SJSA1 (cell line): ENCODE measurements around the gene HIPK2. TPM values are rescaled to one million over a fixed set of nuclear protein-coding genes. Genes with fewer than 3 reads are reported as not detected.
A peak's percentile ranks its signal among the peaks of the same experiment; 100 is the strongest.

Experiments used
- DNase-seq, 2 experiments: peaks; one replicate each; pipeline ENCODE4 v3.0.0-alpha.2; 2015 to 2020; ENCODE audit warnings: low spot score in 2 of 2, low read depth in 1 of 2
- H3K27ac ChIP-seq: fragments of 250-450 bp; sonication (Bioruptor Pico); 2 replicates; pipeline ENCODE4 v1.5.1; 2020; ENCODE audit warnings: mild to moderate bottlenecking, moderate library complexity
- H3K27me3 ChIP-seq: fragments of 250-450 bp; sonication (Bioruptor Pico); replicated peaks from 2 replicates; pipeline ENCODE4 v1.5.1; 2020; ENCODE audit warnings: mild to moderate bottlenecking, moderate library complexity
- H3K36me3 ChIP-seq: fragments of 250-450 bp; sonication (Bioruptor Pico); 2 replicates; pipeline ENCODE4 v1.5.1; 2020; ENCODE audit warnings: mild to moderate bottlenecking
- H3K4me1 ChIP-seq: fragments of 250-450 bp; sonication (Bioruptor Pico); replicated peaks from 2 replicates; pipeline ENCODE4 v1.6.1; 2021; ENCODE audit warnings: mild to moderate bottlenecking
- H3K4me3 ChIP-seq: fragments of 250-450 bp; sonication (Bioruptor Pico); 2 replicates; pipeline ENCODE4 v1.5.1; 2020; ENCODE audit warnings: mild to moderate bottlenecking
- H3K9me3 ChIP-seq: fragments of 250-450 bp; sonication (Bioruptor Pico); replicated peaks from 2 replicates; pipeline ENCODE4 v1.5.1; 2020; ENCODE audit warnings: mild to moderate bottlenecking
- total RNA-seq: library from RNA; depleted of rRNA; stranded (reverse); fragments of >200 nt; shearing (Covaris generic); gene quantifications from 2 replicates; pipeline ENCODE4 v1.2.3, GENCODE V29; 2014

Gene HIPK2
- total RNA-seq, 1 experiment from 2014 or later = 10.9 TPM

DNA sequence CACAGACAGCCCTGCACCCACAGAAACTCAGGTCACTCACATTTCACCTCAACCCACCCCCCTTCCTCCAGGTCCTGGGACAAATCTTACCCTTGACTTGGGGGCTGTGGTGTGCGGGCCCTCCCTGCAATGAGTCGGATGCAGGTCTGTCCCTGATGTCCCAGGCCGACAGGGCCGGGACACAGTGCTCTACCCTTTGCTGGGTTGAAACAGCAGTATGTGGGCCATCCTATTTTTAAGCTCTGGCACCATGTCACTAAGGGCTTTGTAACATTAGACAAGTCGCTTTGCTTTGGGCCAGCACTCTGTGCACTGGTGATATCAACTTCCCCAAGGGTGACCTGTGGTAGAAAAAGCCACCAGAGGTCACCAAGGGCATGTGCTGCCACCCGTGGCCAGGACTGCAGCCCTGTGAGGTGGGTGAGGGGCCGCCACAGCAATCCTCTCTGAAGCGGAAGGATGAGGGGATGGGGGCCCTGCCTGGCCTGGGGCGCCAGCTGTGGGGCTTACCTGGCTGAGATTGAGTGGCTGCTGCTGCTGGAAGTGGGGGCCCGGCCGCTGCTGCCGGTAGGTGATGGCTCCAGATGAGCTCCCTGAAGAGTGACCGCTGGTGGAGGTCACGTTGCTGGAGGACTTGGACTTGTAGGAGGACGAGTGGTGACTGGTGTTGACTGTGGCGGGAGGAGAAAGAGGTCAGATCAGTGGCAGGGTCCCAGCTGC is 203.0 kb downstream of the HIPK2 start:
- H3K27me3 ChIP-seq = no peaks in the 10 kb centered on the region
- H3K27ac ChIP-seq = no peak overlapping the region
- no peak overlapping the region for H3K4me3 ChIP-seq
- H3K36me3 ChIP-seq = peaks cover 28% of the 10 kb centered on the region
- no peak for DNase-seq
- H3K4me1 ChIP-seq = no peaks in the 10 kb centered on the region
- H3K9me3 ChIP-seq = no peaks in the 10 kb centered on the region

DNA sequence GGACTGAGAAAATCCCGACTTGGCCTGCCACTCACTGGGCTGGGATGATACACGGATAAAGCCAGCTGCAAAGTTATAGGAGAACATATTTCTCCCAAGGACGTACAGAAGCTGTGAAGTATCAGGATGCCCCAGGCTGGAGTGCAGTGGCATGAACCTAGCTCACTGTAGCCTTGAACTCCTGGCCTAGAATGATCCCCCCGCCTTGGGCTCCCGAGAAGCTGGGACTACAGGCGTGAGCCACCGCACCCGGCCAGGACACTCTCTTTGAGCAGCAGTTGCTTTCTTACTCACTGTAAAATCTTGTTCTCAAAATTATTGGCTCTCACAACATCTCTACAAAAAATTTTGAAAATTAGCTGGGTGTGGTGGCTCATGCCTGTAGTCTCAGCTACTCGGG is 203.9 kb downstream of the HIPK2 start:
- H3K4me1 ChIP-seq = no peaks in the 10 kb centered on the region
- H3K9me3 ChIP-seq = no peaks in the 10 kb centered on the region
- no peaks in the 10 kb centered on the region for H3K27me3 ChIP-seq
- H3K4me3 ChIP-seq = no peak overlapping the region
- H3K36me3 ChIP-seq = peaks cover 24% of the 10 kb centered on the region
- DNase-seq = peak in 1 of 2 experiments; percentile 14
- H3K27ac ChIP-seq = no peak overlapping the region

DNA sequence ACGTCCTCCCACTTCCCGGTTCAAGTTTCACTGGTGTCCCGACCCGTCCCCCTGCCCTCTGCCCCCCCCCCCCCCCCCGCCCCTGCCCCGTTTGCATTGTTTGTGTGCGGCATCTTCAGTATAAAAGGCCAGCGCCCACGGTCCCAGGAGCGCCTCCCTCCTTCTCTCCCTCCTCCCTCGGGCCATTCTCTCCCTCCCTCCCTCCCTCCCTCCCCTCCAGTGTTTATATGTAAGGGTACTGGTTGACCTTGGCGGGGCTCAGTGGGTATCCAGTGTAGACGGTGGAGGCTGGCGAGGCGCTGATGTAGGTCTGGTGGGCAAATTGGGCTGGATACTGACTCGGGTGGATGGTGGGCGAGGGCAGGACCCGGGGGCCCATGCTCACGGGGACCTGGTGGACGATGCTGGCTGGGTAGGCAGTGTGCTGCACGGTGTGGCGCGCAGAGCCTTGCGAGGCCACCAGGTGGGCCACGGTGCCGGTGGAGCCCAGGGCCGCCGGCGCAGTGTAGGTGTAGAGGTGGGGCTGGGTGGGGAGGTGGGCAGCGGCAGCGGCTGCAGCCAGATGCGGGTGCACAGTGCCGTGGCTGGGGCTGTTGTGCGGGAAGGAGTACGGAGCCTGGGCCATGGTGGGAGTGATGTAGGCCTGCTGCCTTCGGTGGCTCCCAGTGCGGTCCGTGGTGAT is 205.0 kb downstream of the HIPK2 start:
- DNase-seq = peak in 1 of 2 experiments; percentile 37
- H3K9me3 ChIP-seq = no peaks in the 10 kb centered on the region
- H3K27me3 ChIP-seq = no peaks in the 10 kb centered on the region
- H3K4me1 ChIP-seq = no peaks in the 10 kb centered on the region
- H3K36me3 ChIP-seq = peaks cover 25% of the 10 kb centered on the region
- H3K4me3 ChIP-seq = no peak overlapping the region
- H3K27ac ChIP-seq = no peak overlapping the region

DNA sequence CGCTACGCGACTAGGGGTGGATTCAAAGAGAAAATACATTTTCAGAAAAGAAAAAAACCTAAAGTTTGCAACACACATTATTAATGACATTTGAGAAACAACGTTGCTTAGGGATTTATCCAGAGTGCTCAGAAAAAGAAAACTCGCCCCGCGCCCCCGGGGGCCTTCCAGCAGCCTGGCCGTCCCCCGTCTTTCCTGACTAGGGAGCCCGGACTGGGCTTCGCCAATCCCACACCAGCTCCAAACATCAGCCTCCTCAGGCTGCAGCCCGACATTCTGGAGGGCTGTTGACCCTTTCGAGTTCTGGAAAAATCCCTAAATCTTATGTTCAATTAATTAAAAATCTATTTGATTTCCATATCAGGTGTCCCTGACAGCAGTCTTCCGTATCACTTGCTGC is 205.7 kb downstream of the HIPK2 start:
- Histone ChIP-seq H3K9me3 (no peaks in the 10 kb centered on the region), H3K36me3 (peaks cover 25% of the 10 kb centered on the region), H3K27me3 (no peaks in the 10 kb centered on the region)

DNA sequence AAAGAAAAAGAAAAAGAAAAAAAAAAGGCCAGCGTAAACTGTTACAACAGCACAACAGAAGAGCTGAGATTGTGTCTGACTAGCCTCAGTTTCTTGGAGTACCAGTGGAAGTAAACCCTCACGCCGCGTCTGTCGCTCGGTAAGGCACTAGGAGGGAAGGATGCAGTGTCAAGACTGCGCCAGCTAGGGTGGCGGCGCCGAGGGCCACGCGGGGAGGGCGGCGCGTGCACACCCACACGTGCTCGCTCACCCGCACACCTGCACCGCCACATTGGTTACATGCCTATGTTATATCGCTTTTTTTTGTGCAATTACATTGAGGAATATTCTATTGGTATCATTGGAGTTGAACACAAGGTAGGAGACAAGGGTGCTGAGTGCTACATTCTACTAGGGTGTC is 206.1 kb downstream of the HIPK2 start:
- no peak for DNase-seq
- no peak overlapping the region for H3K4me3 ChIP-seq
- H3K36me3 ChIP-seq = peaks cover 25% of the 10 kb centered on the region
- no peaks in the 10 kb centered on the region for H3K27me3 ChIP-seq
- H3K27ac ChIP-seq = no peak overlapping the region
- no peaks in the 10 kb centered on the region for H3K4me1 ChIP-seq
- no peaks in the 10 kb centered on the region for H3K9me3 ChIP-seq

More for the DNA sequence above, 205.7 kb downstream of the HIPK2 start:
- H3K4me1 ChIP-seq = no peaks in the 10 kb centered on the region
- H3K27ac ChIP-seq = no peak overlapping the region
- DNase-seq = no peak
- no peak overlapping the region for H3K4me3 ChIP-seq

DNA sequence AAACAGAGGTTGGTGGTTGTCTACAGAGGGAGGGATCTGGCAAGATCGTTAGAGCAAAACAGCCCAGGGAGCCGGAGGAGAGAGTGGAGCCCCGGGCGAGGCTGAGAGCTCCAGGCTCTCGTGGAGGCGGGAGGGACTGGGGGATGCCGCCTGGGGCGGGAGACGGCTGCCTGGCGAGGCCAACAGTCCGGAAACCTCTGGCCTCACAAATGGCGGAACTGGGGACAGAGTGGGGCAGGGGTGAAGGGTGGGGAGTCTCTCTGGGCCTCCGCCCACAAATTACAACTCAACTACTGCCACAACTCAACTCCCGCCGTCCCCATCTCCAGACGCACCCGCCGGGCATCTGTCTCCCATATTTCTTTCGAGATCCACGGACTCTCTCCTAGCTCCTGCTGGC is 206.6 kb downstream of the HIPK2 start:
- no peak for DNase-seq
- peaks cover 25% of the 10 kb centered on the region for H3K36me3 ChIP-seq
- H3K4me1 ChIP-seq = no peaks in the 10 kb centered on the region
- H3K4me3 ChIP-seq = no peak overlapping the region
- H3K27ac ChIP-seq = no peak overlapping the region
- no peaks in the 10 kb centered on the region for H3K27me3 ChIP-seq
- H3K9me3 ChIP-seq = no peaks in the 10 kb centered on the region

DNA sequence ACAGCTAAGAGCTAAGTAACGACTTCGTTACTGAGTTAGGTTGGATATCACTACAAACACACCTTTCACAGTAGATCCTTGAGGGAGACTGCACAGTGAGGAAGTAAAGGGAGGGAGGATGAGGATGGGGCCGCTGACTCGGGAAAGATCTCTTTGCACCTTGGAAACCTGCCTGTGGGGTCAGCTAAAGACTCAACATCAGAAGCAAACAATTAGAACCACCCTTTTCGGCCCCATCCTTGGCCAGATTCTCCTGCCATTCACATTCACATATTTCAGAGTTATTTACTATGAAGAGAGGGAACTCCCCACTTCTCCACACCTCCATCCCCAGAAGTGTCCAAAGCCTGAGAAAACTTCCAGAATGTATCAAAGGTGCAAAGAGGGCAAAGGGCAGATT is 207.2 kb downstream of the HIPK2 start:
- H3K36me3 ChIP-seq = peaks cover 22% of the 10 kb centered on the region
- no peak overlapping the region for H3K4me3 ChIP-seq
- H3K4me1 ChIP-seq = no peaks in the 10 kb centered on the region
- no peak overlapping the region for H3K27ac ChIP-seq
- DNase-seq = no peak
- H3K9me3 ChIP-seq = no peaks in the 10 kb centered on the region
- no peaks in the 10 kb centered on the region for H3K27me3 ChIP-seq

DNA sequence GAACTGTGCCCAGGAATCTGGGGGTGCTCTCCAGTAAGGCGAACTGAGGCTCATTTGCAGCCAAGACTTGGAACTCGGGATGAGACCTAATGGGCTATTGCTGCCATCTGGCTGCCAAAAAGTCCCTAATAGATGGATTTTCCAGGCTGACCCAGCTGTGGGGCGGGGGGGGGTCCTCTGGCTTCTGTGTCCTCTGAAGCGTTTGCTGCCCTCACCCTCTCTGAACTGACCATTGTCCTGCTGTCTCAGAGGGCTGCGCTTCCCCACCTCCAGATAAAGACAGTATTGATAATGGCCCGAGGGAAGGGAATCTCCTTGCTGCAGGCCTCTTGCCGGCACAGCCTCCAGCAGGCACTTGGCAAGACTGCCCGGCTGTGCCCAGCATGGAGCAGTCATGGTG is 207.7 kb downstream of the HIPK2 start:
- no peak for DNase-seq
- H3K9me3 ChIP-seq = no peaks in the 10 kb centered on the region
- H3K27me3 ChIP-seq = no peaks in the 10 kb centered on the region
- H3K36me3 ChIP-seq = peaks cover 17% of the 10 kb centered on the region
- H3K27ac ChIP-seq = no peak overlapping the region
- H3K4me3 ChIP-seq = no peak overlapping the region
- no peaks in the 10 kb centered on the region for H3K4me1 ChIP-seq

DNA sequence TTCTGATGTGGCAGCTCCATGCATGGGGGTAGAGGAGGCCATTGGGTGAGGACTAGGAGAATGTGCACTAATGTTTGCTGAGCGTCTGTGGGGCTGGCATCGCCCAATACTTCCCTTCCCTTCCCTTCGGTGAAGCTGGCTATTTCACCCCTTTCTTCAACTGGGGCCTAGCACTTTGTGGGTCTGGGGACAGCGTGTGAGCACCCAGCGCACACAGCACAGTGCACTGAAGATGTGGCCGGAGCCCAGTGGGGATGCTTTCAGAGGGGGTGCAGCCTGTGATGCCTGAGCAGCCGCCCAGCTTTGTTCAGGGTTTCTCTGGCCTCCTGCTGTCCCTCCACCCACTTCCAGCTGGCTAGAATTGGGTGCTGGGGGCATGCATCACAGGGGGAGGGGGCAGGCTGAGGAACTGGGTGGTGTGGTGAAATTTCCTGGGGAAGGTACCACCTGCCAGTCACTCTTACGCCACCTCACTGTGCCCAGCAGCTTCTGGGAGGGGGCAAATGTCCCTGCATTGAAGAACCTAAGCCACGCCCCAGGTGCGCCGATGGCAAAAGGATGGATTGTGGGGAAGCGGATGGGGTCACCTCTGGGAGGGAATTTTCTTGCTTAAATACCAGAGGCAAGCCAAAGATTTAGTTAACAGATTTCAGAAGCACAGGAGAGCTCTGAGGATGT is 208.8 kb downstream of the HIPK2 start:
- peaks cover 8% of the 10 kb centered on the region for H3K36me3 ChIP-seq
- no peak overlapping the region for H3K4me3 ChIP-seq
- H3K27me3 ChIP-seq = no peaks in the 10 kb centered on the region
- H3K27ac ChIP-seq = no peak overlapping the region
- no peaks in the 10 kb centered on the region for H3K4me1 ChIP-seq
- H3K9me3 ChIP-seq = no peaks in the 10 kb centered on the region
- no peak for DNase-seq

DNA sequence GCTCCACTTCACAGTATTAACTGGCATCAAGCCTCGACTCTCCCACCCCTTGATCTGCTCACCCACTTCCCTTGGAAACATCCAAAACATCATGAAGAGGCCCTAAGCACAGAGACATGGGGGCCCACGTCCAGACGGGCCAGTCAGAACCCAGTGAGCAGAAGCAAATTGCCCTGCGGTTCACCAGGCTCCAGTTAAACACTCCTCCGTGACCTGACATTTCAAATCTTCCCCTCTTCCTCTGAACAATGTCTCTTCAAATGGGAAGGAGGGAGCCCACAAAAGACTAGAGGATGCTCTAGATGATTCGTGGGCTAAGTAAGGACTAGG is 209.5 kb downstream of the HIPK2 start:
- no peak for DNase-seq
- H3K9me3 ChIP-seq = no peaks in the 10 kb centered on the region
- no peak overlapping the region for H3K27ac ChIP-seq
- H3K27me3 ChIP-seq = no peaks in the 10 kb centered on the region
- H3K36me3 ChIP-seq = peaks cover 8% of the 10 kb centered on the region
- no peaks in the 10 kb centered on the region for H3K4me1 ChIP-seq
- no peak overlapping the region for H3K4me3 ChIP-seq

DNA sequence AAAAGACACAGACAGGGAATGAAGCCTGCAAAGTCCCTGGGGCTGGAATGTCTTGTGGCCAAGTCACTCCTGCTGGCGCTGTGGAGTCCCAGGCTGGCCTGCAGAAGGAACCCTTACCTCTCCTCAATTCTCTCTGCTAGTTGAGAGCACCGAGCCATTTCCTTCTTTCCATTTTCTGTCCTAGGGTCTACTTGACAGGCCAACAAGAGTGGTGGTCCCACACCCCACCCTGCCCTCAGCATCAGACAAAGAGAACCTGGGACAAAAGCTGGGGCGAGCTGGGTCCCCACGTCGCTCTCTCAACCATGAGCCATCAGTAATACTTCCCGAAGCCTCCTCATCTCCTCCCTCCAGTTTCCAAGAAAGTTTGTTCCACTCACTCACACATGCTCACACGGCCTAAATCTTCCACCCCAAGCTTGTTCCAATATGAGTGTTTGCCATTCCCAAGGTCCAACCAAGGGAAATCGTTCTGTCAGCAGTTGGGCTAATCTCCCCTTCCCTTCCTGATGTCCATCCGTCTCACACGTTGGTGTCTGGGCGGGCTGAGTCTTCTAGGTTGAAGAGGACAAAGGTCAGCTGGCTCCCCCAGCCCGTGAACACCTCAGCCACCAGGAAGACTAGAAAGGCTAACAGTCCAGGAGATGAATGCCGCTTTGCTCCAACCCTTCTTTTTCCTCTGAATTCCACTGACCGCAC is 210.0 kb downstream of the HIPK2 start:
- Histone ChIP-seq H3K4me1 (no peaks in the 10 kb centered on the region), H3K27ac (no peak overlapping the region), H3K4me3 (no peak overlapping the region), H3K27me3 (no peaks in the 10 kb centered on the region), H3K36me3 (peaks cover 3% of the 10 kb centered on the region; the same call in 1 of the 2 replicates), H3K9me3 (no peaks in the 10 kb centered on the region)
- no peak for DNase-seq

DNA sequence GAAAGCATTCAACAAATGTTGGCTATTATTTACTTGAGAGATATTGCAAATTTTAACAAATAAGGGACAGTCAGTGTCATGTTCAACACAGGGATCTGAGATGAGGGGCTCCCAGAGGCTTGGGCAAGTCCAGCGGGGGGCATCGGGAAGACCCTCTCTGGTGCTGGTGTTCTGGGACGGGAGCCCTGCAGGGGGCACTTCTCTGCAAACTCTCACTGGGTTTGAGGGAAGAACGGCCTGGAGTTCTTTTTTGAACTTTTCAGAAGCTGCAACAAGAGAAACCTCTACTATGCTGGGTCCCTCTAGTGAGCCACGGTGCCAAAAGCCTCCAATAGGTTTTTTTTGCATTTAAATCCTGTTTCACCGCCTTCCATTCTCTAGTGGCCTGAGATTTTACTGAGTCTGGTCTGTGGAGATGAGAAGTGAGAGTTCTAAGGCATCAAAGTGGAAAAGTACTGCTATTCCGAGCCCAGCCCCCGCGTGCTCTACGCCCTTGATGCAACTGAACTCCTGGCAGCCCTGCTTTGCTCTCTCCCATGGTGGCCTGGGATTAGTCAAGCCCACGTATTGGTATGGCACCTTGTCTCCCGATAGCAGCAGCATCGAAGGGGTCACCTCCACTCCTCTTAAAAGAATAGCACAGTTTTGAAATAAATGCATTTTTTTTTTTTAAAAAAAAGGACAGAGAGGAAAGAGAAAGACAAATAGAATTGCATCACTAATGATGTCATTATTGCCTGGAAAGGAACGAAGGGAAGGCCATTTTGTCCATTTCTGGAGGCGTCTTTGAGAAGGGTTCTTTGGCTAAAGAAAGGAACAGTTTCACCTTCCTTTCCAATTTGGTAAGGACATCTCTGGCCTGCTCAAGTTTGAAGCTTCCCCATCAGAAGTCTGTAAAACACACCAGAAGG is 210.8 kb downstream of the HIPK2 start:
- Histone ChIP-seq H3K4me1 (no peaks in the 10 kb centered on the region), H3K9me3 (no peaks in the 10 kb centered on the region), H3K27ac (no peak overlapping the region), H3K36me3 (peaks cover 3% of the 10 kb centered on the region; the same call in 1 of the 2 replicates), H3K27me3 (no peaks in the 10 kb centered on the region), H3K4me3 (no peak overlapping the region)
- no peak for DNase-seq

DNA sequence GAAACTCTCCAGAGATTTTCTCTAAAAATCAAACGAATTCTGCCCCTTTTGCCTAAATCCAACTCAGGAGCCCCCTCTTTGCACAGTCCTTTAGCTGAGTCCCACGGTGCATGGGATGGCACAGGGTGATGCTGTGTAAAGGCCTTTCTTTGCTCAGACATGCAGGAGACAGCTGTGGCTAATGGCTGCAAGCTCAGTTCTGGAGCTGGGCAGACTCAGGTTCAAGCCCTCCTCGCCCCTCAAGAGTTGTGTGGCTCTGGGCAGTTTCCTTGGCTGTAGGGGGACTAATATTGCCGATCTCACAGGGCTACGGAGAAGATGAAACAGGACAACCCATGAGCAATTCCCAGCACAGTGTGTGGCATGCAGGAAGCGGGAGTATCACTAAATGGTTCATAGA is 211.7 kb downstream of the HIPK2 start:
- H3K4me1 ChIP-seq = no peaks in the 10 kb centered on the region
- peaks cover 3% of the 10 kb centered on the region; the same call in 1 of the 2 replicates for H3K36me3 ChIP-seq
- H3K27me3 ChIP-seq = no peaks in the 10 kb centered on the region
- no peaks in the 10 kb centered on the region for H3K9me3 ChIP-seq
- no peak overlapping the region for H3K4me3 ChIP-seq
- no peak for DNase-seq
- H3K27ac ChIP-seq = no peak overlapping the region
